ENCODE measurements around the gene FREM3.
"Not testable (repeated sequence)": the region's sequence is repeated elsewhere in the genome, so short reads cannot be mapped to it uniquely, and the experiment has no call there.

FREM3 gene

DNA sequence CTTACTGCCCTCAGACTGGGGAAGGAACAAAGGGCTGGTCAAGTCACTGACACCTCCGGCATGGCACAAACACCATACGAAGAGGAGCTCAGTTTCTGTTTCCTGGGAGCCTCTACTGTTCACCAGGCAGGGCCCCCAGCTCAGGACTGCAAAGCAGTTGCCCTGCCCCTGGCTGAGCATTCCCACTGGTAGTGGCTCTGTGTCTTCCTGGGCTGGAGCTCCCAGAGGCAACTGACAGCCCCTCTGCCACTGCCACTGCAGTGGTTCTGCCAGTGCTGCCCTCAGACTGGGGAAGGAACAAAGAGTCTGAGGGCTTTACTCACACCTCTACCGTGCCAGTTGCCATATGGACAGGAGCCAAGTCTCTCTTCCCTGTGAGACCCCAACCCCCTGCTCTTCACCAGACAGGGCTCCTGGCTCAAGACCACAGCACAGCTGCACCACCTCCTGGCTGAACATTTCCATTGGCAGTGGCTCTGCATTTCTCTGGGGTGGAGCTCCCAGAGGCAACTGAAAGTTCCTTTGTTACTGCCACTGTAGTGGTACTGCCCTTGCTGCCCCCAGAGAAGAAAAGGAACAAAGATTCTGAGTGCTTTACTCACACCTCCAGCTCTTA lies 119.0 kb downstream of the FREM3 start:
- no peak for DNase-seq (ENCODE audit: low read depth)

- DNase-seq (ENCODE audit: low read depth), result no peak
Measured at GRCh38 chr4:143575331-143575730, 125.1 kb downstream of the FREM3 start.

DNA sequence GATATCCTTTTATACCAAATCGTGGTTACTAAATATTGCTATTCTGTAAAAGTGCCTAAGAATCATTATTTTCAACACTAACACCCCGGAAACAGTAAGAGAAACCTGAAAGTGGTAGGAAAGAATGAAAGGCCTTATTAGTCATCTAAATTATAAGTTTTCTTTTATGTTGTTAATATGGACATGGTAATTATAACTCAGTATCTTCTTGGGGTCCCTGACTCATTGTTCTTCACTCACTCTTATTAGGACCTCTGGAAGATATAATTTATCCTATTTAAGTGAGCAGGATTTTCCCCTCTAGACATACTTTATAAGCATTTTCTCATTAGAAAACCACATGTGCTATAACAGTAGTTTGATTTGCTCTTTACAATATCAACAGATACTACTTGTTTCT lies 136.0 kb downstream of the FREM3 start:
- DNase-seq (ENCODE audit: low read depth), result no peak

- no peak for DNase-seq (ENCODE audit: low read depth)
Measured at GRCh38 chr4:143559757-143560147, 140.7 kb downstream of the FREM3 start.

DNA sequence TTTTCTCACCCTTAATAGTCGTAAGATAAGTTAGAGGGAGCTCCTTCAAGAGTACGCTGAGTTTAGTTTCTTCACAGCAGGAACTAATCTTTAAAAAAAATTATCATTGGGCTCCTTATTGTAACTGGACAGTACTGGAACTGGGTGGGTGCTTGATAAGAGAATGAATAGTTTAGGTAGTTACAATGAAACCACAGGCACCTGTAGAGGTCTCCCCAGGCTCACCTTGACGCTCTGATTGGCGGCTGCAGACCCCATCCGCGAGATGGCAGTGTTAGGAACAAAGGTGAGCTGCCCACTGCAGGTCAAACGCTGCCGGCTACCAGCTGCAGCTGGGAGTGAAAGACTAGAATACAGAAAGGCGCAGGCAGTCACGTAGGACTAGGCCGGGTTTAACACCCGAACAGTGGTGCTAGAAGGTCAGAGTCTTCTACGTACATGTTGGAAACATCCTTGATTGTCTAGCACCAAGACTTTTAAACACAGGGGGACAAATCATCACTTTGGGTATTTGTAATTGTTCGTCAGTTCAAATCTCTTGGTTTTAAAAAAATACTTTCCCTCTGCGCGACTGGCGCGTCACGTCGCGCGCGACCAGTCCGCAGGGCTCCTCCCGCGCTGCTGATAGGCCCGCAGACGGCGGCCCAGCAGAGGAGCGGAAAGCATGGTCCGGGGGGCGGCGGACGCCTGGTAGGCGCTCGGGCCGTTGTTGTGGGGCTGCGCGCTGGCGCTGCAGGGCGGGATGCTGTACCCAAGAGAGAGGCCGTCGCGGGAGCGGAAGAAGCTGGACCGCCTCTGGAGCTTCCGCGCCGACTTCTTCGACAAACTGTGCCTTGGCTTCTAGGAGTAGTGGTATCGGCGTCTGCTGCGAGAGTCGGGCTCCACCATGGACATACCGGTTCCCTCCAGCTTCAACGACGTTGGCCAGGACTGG lies 141.4 kb downstream of the FREM3 start:
- no peak for DNase-seq (ENCODE audit: low read depth)

DNA sequence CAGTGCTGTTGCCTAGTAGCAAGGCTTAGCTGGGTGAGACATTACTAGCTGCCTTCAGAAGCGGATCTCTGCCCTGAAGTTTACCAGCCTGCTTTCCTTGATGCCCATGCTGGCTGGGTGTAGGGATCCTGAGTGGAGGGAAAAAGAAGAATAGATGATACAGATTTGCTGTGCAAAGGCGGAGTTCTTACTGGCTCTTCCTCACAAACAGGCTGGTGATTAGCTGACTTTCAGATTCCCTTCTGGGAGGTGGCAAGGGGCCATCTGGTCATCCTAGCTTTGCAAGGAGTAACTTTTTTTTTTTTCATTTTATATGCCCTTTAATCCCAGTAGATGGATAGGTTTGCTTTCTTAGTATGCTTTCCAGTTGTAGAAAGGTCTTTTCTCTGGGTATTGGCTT lies 142.2 kb downstream of the FREM3 start:
- no peak for DNase-seq (ENCODE audit: low read depth)

DNA sequence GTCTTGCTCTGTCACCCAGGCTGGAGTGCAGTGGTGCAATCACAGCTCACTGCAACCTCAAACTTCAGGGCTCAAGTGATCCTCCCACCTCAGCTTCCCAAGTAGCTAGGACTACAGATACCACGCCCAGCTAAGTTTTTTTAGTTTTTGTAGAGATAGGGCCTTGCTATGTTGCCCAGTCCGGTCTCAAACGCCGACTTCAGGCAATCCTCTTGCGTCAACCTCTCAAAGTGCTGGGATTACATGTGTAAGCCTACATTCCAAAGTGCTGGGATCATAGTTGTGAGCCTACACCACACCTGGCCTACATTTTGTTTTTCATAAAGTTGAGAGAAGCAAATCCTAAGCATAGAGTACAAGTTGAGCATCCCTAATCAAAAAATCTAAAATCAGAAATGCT lies 144.8 kb downstream of the FREM3 start:
- no peak for DNase-seq (ENCODE audit: low read depth)

- DNase-seq (ENCODE audit: low read depth), result no peak
Measured at GRCh38 chr4:143554728-143555597, 145.5 kb downstream of the FREM3 start.

DNA sequence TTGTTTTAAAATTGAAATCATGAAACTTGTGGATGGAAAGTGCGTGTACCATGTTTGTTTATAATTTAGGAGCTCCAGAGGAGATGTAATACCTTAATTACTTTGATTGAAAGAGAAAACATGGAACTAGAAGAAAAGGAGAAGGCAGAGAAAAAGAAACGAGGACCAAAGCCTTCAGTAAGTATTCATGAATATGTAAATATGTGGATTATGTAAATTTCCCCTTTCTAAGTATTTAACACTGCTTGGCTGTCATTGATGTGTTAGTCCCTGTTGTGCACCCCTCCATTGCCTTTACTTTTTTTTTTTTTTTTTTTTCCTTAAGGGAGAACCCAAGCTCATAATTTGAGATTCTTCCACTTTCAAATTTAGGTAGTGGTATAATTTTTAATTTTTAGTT lies 150.5 kb downstream of the FREM3 start:
- no peak for DNase-seq (ENCODE audit: low read depth)

GRCh38 chr4:143539670-143540023 lies 160.8 kb downstream of the FREM3 start:
- DNase-seq (ENCODE audit: low read depth), result no peak

GRCh38 chr4:143538979-143539669 lies 161.4 kb downstream of the FREM3 start:
- no peak for DNase-seq (ENCODE audit: low read depth)

DNA sequence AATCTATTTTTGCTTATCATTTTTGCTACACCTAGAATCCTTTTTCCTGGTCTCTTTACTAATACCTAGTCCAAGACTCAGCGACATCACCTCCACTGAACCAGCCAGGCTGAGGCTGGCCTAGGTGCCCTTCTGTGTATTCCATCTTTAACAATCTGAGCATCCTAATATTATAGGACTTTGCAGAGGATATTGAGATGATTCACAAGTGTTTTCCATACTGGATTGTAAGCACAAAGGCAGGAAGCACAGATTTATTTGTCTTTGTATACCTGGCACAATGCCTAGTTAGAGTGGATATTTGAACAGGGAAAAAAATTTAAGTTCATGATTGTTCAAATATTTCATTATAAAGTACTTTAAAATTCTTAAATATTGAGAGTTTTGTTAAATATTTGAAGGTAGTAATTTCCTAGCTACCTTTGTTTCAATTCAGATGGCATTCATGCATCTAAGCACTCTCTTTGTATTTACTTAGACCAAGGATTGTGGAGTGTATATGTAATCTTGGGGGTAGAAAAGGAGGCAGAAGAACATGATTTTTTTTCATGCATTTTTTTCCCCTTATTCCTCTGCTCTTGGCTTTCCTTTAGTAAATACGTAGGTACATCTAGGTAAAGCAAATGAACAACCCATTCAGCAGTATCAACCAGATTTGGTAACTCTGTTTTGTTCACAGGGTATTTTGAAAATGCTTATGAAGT lies 168.5 kb downstream of the FREM3 start:
- no peak for DNase-seq (ENCODE audit: low read depth)

DNA sequence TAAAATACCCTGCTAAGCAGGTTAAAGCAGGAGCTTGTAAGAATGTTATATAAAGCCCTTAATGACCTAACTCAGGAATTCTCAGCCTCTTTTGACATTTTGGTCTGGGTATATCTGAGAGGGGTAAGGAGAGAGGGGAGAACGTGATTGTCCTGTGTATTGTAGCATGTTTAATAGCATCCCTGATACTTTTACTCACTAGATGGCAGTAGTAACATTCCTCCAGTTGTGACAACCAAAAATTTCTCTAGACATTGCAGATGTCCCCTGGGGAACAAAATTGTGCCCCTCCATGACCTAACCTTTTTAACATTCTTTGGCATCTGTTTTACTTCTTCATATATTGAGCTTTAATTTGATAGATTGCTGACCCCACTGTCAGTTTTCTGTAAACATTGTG lies 169.1 kb downstream of the FREM3 start:
- no peak for DNase-seq (ENCODE audit: low read depth)

DNA sequence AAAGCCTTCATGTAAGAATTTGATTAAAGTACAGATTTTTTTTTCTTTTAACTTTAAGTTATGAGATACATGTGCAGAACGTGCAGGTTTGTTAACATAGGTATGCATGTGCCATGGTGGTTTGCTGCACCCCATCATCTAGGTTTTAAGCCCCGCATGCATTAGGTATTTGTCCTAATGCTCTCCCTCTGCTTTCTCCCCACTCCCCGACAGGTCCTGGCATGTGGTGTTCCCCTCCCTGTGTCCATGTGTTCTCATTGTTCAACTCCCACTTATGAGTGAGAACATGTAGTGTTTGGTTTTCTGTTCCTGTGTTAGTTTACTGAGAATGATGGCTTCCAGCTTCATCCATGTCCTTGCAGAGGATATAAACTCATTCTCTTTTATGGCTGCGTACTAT lies 172.4 kb downstream of the FREM3 start:
- not testable (repeated sequence) for DNase-seq (ENCODE audit: low read depth)

All from non-pigmented ciliary epithelial cell (primary cell).